NCI-H2227 (cell line): ENCODE data around the gene CCR2.

Experiments
- DNase-seq: peaks from one replicate; lab custom pipeline; 2025; ENCODE audit not compliant: unreplicated experiment; lab: John Stamatoyannopoulos, UW

Gene CCR2

GRCh38 chr3:46354478-46354877 is 567 bp downstream of the CCR2 start:
- DNase-seq: no peak

DNA sequence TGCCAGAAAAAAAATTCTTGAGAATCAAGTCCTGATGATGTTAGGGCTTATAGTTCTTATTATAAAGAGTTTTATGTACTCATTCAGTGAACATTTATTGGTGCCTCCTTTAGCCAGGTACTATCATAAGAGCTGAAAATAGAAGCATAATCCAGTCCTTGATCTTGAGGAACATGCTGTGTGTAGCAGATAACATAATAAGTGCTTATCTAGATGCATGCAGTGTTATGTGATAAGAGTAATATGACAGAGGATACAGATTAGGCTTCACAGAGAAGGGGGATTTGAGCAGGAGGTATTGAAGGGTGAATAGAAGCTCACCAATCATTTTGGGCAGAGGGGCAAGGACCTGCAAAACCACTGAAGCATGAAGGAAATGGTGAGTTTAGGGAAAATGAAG is 1.1 kb downstream of the CCR2 start:
- DNase-seq: no peak

- DNase-seq: no peak
These were observed 2.4 kb downstream of the CCR2 start for GRCh38 chr3:46356276-46356675.

DNA sequence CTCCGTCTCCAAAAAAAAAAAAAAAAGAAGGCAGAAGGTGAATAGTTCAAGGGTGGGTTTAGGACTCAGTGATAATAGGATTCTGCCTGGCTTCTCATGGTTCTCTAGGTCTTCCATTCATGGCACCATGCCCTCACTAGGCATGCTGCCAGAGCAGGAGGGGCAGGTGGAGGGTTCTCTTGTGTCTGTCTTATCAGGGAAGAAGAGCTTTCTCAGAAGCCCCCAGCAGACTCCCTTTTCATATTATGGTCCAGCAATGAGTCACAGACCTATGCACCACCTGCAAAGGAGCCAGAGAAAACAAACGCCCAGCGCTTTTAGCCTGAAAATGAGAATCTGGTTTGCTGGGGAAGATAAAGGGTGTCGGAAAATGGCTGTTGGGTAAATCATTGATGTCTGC is 3.0 kb downstream of the CCR2 start:
- no peak for DNase-seq

DNA sequence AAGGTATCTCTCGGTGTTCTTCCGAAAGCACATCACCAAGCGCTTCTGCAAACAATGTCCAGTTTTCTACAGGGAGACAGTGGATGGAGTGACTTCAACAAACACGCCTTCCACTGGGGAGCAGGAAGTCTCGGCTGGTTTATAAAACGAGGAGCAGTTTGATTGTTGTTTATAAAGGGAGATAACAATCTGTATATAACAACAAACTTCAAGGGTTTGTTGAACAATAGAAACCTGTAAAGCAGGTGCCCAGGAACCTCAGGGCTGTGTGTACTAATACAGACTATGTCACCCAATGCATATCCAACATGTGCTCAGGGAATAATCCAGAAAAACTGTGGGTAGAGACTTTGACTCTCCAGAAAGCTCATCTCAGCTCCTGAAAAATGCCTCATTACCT is 4.6 kb downstream of the CCR2 start:
- no peak for DNase-seq

DNA sequence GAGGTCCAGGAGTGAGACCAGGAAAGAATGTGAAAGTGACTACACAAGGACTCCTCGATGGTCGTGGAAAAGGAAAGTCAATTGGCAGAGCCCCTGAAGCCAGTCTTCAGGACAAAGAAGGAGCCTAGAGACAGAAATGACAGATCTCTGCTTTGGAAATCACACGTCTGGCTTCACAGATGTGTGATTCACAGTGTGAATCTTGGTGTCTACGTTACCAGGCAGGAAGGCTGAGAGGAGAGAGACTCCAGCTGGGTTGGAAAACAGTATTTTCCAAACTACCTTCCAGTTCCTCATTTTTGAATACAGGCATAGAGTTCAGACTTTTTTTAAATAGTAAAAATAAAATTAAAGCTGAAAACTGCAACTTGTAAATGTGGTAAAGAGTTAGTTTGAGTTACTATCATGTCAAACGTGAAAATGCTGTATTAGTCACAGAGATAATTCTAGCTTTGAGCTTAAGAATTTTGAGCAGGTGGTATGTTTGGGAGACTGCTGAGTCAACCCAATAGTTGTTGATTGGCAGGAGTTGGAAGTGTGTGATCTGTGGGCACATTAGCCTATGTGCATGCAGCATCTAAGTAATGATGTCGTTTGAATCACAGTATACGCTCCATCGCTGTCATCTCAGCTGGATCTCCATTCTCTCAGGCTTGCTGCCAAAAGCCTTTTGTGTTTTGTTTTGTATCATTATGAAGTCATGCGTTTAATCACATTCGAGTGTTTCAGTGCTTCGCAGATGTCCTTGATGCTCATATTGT is 6.0 kb downstream of the CCR2 start:
- peak; percentile 29 for DNase-seq

GRCh38 chr3:46360907-46361306 is 7.0 kb downstream of the CCR2 start:
- DNase-seq: no peak

DNA sequence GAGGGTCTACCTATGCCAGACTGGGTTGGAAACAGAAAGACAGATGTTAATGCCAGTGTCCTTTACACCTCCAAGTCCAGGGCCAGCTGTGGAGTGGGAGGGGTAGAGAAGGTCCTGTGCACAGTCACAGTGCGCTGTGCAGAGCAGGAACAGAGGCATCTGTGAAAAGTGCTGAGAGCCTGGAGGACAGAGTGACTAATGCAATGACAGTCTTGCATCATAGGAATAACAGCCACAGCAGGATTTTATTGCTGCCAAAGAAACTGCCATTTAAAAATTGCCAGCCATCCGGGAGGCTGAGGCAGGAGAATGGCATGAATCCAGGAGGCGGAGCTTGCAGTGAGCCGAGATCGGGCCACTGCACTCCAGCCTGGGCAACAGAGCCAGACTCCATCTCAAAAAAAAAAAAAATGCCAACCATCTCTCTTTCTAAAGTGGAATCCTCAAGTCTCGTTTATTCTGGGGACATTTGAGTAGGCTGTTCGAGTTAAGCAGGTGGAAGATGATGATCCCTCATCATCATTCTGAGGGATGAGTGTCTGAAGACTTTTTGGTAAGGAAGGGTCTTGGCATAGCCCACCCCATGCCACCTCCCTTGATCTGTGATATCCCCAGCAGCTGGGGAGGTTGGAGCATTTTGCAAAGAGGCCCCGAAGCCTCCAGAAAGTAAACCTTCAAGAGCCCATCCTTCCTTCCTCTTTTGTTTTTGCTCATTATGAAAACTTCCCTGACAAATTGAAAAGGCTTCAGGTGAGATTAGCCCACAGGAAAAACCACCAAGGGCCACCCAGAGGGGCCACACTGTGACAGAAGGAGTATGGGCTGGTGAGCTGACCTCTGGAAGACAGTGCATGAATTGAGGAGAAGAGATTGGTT is 7.7 kb downstream of the CCR2 start:
- no peak for DNase-seq

GRCh38 chr3:46365041-46365440 is 11.1 kb downstream of the CCR2 start:
- DNase-seq: no peak

DNA sequence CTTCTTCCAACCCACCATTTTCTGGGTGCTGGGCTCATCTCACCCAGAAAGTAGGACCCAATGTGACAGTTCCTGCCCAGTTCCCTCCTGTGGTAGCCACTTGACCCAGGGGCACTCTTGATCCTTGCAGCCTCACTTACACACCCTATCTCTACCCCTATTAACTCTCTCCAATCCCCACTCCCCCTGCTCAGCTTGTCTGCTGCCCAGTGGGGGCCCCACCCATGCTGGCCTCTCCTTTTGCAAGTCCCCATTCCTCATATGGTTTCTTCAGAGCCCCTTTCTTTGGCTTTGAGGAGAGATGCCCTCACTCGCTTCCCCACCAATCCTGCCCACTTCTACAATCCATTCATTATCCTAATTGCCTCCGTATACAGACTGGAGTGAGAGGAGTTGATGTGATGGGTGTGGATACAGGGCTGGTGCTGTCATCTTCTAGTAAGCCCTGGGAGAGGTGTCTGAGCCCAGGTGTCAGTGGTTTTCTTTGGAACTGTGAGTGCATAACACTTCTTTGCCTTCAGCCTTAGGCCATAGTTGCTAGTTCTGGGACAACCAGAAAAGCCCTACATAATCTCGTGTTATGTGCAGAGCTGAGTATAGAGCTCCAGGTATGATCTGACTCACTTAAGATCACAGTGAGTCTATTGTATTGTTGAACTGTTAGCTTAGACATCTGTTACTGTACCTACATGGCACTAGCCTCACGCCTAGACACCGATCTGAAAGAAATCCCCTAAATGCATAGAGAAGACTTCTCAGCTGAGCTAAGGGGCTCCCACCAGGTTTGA is 12.0 kb downstream of the CCR2 start:
- DNase-seq: no peak

DNA sequence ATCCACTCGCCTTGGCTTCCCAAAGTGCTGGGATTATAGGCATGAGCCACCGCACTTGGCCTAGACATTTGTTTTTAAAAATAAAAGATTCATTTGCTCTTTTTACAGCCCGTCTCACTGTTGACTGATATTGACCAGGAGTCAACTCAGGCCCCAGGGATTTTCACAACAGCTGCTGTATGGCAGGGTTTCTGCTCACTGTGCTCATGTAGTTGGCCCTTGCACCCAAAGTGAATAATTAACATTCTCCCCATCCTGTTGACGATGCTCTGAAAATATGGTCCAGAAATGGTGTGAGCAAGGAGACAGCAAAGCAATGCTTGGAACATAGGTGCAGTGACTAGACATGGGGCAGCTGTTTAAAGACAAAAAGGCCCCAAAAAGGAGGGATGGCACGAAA is 13.9 kb downstream of the CCR2 start:
- no peak for DNase-seq

DNA sequence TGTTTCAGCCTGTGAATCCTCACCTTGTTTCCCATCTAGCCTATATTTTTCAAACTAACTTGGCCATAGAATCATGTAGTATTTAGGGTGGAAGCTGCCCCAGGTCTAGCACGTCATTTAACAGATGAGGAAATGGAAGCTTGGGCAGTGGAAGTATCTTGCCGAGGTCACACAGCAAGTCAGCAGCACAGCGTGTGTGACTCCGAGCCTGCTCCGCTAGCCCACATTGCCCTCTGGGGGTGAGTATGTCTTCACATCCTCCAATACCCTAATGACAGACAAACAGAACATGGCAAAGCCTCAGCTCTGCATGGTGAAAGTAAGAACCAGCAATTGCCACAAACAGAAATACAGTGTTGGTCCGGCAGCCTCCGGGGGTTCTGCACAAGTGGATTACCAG is 14.7 kb downstream of the CCR2 start:
- DNase-seq: no peak

DNA sequence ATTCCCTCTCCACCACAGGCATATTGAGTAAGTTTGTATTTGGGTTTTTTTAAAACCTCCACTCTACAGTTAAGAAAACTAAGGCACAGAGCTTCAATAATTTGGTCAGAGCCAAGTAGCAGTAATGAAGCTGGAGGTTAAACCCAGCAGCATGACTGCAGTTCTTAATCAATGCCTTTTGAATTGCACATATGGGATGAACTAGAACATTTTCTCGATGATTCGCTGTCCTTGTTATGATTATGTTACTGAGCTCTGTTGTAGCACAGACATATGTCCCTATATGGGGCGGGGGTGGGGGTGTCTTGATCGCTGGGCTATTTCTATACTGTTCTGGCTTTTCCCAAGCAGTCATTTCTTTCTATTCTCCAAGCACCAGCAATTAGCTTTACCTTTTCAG is 15.2 kb downstream of the CCR2 start:
- DNase-seq: no peak

- DNase-seq: no peak
These were observed 15.8 kb downstream of the CCR2 start for GRCh38 chr3:46369675-46370132.

DNA sequence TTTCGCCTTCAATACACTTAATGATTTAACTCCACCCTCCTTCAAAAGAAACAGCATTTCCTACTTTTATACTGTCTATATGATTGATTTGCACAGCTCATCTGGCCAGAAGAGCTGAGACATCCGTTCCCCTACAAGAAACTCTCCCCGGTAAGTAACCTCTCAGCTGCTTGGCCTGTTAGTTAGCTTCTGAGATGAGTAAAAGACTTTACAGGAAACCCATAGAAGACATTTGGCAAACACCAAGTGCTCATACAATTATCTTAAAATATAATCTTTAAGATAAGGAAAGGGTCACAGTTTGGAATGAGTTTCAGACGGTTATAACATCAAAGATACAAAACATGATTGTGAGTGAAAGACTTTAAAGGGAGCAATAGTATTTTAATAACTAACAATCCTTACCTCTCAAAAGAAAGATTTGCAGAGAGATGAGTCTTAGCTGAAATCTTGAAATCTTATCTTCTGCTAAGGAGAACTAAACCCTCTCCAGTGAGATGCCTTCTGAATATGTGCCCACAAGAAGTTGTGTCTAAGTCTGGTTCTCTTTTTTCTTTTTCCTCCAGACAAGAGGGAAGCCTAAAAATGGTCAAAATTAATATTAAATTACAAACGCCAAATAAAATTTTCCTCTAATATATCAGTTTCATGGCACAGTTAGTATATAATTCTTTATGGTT is 17.1 kb downstream of the CCR2 start, which contains the start of gene CCR5:
CCR5 (plus strand) TSS at position 108 of the 680 bp plus-strand sequence. CDS start 1,957 bp downstream, outside the sequence.
- DNase-seq: no peak

GRCh38 chr3:46371519-46372340 is 17.8 kb downstream of the CCR2 start:
- no peak for DNase-seq

DNA sequence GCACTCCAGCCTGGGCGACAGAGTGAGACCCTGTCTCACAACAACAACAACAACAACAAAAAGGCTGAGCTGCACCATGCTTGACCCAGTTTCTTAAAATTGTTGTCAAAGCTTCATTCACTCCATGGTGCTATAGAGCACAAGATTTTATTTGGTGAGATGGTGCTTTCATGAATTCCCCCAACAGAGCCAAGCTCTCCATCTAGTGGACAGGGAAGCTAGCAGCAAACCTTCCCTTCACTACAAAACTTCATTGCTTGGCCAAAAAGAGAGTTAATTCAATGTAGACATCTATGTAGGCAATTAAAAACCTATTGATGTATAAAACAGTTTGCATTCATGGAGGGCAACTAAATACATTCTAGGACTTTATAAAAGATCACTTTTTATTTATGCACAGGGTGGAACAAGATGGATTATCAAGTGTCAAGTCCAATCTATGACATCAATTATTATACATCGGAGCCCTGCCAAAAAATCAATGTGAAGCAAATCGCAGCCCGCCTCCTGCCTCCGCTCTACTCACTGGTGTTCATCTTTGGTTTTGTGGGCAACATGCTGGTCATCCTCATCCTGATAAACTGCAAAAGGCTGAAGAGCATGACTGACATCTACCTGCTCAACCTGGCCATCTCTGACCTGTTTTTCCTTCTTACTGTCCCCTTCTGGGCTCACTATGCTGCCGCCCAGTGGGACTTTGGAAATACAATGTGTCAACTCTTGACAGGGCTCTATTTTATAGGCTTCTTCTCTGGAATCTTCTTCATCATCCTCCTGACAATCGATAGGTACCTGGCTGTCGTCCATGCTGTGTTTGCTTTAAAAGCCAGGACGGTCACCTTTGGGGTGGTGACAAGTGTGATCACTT is 18.8 kb downstream of the CCR2 start:
- no peak for DNase-seq

- DNase-seq: no peak
These were observed 20.8 kb downstream of the CCR2 start for GRCh38 chr3:46374755-46375154.

DNA sequence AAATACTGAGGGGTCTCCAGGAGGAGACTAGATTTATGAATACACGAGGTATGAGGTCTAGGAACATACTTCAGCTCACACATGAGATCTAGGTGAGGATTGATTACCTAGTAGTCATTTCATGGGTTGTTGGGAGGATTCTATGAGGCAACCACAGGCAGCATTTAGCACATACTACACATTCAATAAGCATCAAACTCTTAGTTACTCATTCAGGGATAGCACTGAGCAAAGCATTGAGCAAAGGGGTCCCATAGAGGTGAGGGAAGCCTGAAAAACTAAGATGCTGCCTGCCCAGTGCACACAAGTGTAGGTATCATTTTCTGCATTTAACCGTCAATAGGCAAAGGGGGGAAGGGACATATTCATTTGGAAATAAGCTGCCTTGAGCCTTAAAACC is 21.3 kb downstream of the CCR2 start:
- no peak for DNase-seq
